Measurements from ENCODE around the gene PAQR5. TPM values are rescaled to one million over a fixed set of nuclear protein-coding genes. Genes with fewer than 3 reads are reported as not detected.

PAQR5 gene
- total and polyA plus RNA-seq, 9 of the 15 experiments (the other 6 are each of a cell fraction or from before 2014, with no cell fraction given): 0.04 to 0.08 TPM; not detected in 7

DNA sequence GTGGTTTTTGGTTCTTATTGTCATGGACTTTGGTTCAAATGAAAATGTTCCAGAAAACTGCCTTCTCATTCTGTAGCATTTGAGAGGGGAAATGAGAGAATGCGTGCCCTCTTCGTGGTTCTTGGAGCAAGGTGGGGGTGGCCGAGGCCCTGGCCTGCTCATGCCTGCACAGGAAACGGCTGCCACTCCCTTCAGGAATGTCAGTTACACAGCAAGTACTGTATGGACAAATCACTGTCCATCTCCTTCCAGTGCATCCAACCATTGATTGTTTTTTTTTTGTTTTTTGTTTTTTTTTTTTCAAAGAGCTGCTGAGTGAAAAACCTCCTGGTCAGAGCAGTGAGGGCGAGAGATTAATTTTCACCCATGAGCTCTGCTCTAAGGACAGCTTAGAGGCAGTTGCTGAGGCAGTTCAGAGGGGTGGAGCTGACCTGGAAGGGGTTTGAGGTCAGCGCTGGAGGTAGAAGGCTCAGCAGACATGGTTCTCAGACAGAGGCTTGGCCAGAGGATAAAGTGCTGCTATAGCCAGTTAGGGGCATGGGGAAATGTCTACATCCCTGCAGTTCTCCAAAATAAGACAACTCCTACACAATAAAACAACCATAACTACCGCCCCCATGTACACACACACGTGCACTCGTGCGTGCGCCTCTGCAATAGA, 95.2 kb downstream of the PAQR5 start:
- no peaks in the 10 kb centered on the region for H3K79me2 ChIP-seq (ENCODE audit: control insufficient read depth, insufficient read depth, low read length)
- no peak overlapping the region for H3K4me2 ChIP-seq (ENCODE audit: insufficient read depth, low read length)
- no peak overlapping the region for H3K9ac ChIP-seq (ENCODE audit: insufficient read depth in 1 of 2, low read depth in 2 of 2, low read length in 2 of 2)
- DNase-seq (ENCODE audit: extremely low read depth in 1 of 4, low spot score in 3 of 4) (no peak), FAIRE-seq (no peak), ATAC-seq (no peak; the same call in 2 of the 3 replicates)
- H3K4me3 ChIP-seq: no peak overlapping the region
- no peaks in the 10 kb centered on the region for H3K36me3 ChIP-seq (ENCODE audit: control insufficient read depth, insufficient read depth, low read length)
- H4K20me1 ChIP-seq (replicated peaks; ENCODE audit: control insufficient read depth, insufficient read depth, low read length): peaks cover 10% of the 10 kb centered on the region; the same call in 1 of the 2 replicates
- 13% methylated on average over 11 of the region's 11 CpGs for WGBS (ENCODE audit: insufficient coverage, low coverage, missing lambda C conversion rate)
- no peaks in the 10 kb centered on the region for H3K9me3 ChIP-seq (replicated peaks; ENCODE audit: control insufficient read depth, insufficient read depth, low read depth, low read length)
- in situ Hi-C loops (cut with MboI): no loop called here
- H3K27ac ChIP-seq (ENCODE audit: extremely low read depth, low read depth, low read length): no peak overlapping the region
- TF ChIP-seq STAT5A (IDR thresholded peaks at IDR 0.05; ENCODE audit: borderline replicate concordance, low read length) (no peak), BRCA1 (IDR thresholded peaks at IDR 0.05) (no peak), BRCA1 (CRISPR knock-in tag; IDR thresholded peaks at IDR 0.05) (no peak), RAD21 (CRISPR knock-in tag; conservative IDR thresholded peaks at IDR 0.05 in 1 of 2, IDR thresholded peaks at IDR 0.05 in 1 of 2) (no peak), CHAMP1 (IDR thresholded peaks at IDR 0.05) (no peak), E2F3 (CRISPR knock-in tag; IDR thresholded peaks at IDR 0.05) (no peak), MED1 (CRISPR knock-in tag; IDR thresholded peaks at IDR 0.05; ENCODE audit: borderline replicate concordance) (no peak), HDGF (IDR thresholded peaks at IDR 0.05) (no peak), FUS (optimal IDR thresholded peaks at IDR 0.05; ENCODE audit: low read depth, low read length) (no peak), TAF15 (IDR thresholded peaks at IDR 0.05; ENCODE audit: low read depth, low read length) (no peak), FOXJ2 (tag; IDR thresholded peaks at IDR 0.05) (no peak), FOS (IDR thresholded peaks at IDR 0.05; ENCODE audit: extremely low read depth, insufficient read length) (no peak), ZFP36 (IDR thresholded peaks at IDR 0.05; ENCODE audit: low read depth, low read length, partially characterized antibody) (no peak), PREB (CRISPR knock-in tag; IDR thresholded peaks at IDR 0.05) (no peak), NCOA1 (IDR thresholded peaks at IDR 0.05; ENCODE audit: low read depth) (no peak), SPI1 (IDR thresholded peaks at IDR 0.05; ENCODE audit: borderline replicate concordance, low read depth, low read length) (no peak), ZNF75A (CRISPR knock-in tag; IDR thresholded peaks at IDR 0.05) (no peak), EWSR1 (IDR thresholded peaks at IDR 0.05; ENCODE audit: borderline replicate concordance, low read depth, partially characterized antibody) (no peak), PTRF (tag; IDR thresholded peaks at IDR 0.05) (no peak), PHF20 (IDR thresholded peaks at IDR 0.05; ENCODE audit: partially characterized antibody) (no peak)
- H2AFZ ChIP-seq (ENCODE audit: low read depth, low read length): peak overlapping the region; percentile 56; the same call in 1 of the 2 replicates
- CTCF ChIA-PET (ENCODE audit: low intra/inter-chr PET ratio): interaction anchor here (0.6 kb wide), 1 partner anchor 352 kb away, joined by 3 read pairs; no protein-coding TSS in a partner anchor
- H3K4me1 ChIP-seq (replicated peaks in 1 of 2; ENCODE audit: control insufficient read depth in 2 of 2, insufficient read depth in 2 of 2, low read length in 2 of 2): peaks cover 0 to 8% of the 10 kb centered on the region in 2 experiments; a peak in 3 of 5 replicates
- BruUV-seq (replicated peaks): no TSS peak
- no peaks in the 10 kb centered on the region for H3K9me1 ChIP-seq (ENCODE audit: control insufficient read depth, insufficient read depth, low read length)
- H3K27me3 ChIP-seq (ENCODE audit: control insufficient read depth in 2 of 2, insufficient read depth in 2 of 2, low read length in 2 of 2): peaks cover 9 to 67% of the 10 kb centered on the region in 2 experiments; a peak in 4 of 5 replicates
- POLR2A ChIA-PET: interaction anchor here (1.0 to 1.6 kb wide), 3 partner anchors 11 to 59 kb away, joined by 3 to 5 read pairs (median 3); partner anchors contain the start of gene RPLP1
- intact Hi-C loops (cut with micrococcal nuclease): loop anchor here (2.0 to 10.0 kb wide), 2 partner anchors 89 to 335 kb away; no protein-coding TSS in a partner anchor
